ENCODE results near the gene REV3L. TPM values are rescaled to one million over a fixed set of nuclear protein-coding genes. Genes with fewer than 3 reads are reported as not detected.

REV3L gene
- total and polyA plus RNA-seq, 4 donors = 3.8 to 17.7 (median 11.2) TPM

DNA sequence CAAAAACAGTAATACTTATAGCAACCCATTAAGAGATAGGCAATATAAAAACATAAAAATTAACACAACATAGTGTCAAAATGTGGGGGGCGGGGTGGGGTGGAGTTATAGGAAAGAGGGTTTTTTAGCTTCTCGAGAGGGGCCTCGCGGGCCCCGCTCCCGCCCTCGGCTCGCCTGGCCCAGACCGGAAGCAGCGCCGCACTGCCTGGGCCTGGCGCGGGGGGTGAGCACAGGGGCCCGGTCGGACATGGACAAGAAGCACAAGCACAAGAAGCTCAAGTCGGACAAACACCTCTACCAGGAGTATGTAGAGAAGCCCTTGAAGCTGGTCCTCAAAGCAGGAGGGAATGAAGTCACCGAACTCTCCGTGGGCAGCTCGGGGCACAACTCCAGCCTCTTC is 53.4 kb downstream of the REV3L start:
- Histone ChIP-seq H3K36me3 (ENCODE audit: control insufficient read depth in 4 of 4, insufficient read depth in 3 of 4, low read depth in 1 of 4, low read length in 3 of 4) (no peaks in the 10 kb centered on the region), H3K9ac (ENCODE audit: low read depth in 1 of 2, low read length in 2 of 2) (no peak overlapping the region), H3K27me3 (ENCODE audit: control insufficient read depth in 4 of 4, insufficient read depth in 4 of 4, low read length in 3 of 4) (no peaks in the 10 kb centered on the region), H3K4me3 (ENCODE audit: low read depth in 1 of 3, low read length in 3 of 3) (no peak overlapping the region), H3K9me3 (ENCODE audit: control insufficient read depth in 4 of 4, low read length in 3 of 4) (no peaks in the 10 kb centered on the region), H3K4me1 (ENCODE audit: control insufficient read depth in 4 of 4, insufficient read depth in 4 of 4, low read length in 3 of 4) (peaks cover 3 to 9% (median 5%) of the 10 kb centered on the region in 4 donors), H3K27ac (ENCODE audit: low read depth in 1 of 2, low read length in 2 of 2) (no peak overlapping the region)
- 98% methylated on average over 19 of the region's 19 CpGs for WGBS
- no peak for DNase-seq (ENCODE audit: low spot score)
- TF ChIP-seq JUND (IDR thresholded peaks at IDR 0.05) (no peak), TAF1 (conservative IDR thresholded peaks at IDR 0.05) (no peak), NR2F2 (IDR thresholded peaks at IDR 0.05) (no peak), FOXA1 (IDR thresholded peaks at IDR 0.05) (no peak), YY1 (IDR thresholded peaks at IDR 0.05) (no peak), FOXA2 (IDR thresholded peaks at IDR 0.05) (no peak), EGR1 (IDR thresholded peaks at IDR 0.05; ENCODE audit: low read depth in 2 of 2) (no peak), RXRA (IDR thresholded peaks at IDR 0.05) (no peak), HNF4G (IDR thresholded peaks at IDR 0.05) (no peak), HNF4A (conservative IDR thresholded peaks at IDR 0.05) (no peak), REST (IDR thresholded peaks at IDR 0.05) (no peak)
- TF ChIP-seq, protein P1, sequence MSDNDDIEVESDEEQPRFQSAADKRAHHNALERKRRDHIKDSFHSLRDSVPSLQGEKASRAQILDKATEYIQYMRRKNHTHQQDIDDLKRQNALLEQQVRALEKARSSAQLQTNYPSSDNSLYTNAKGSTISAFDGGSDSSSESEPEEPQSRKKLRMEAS (IDR thresholded peaks at IDR 0.05) = no peak
- TF ChIP-seq, protein P2, sequence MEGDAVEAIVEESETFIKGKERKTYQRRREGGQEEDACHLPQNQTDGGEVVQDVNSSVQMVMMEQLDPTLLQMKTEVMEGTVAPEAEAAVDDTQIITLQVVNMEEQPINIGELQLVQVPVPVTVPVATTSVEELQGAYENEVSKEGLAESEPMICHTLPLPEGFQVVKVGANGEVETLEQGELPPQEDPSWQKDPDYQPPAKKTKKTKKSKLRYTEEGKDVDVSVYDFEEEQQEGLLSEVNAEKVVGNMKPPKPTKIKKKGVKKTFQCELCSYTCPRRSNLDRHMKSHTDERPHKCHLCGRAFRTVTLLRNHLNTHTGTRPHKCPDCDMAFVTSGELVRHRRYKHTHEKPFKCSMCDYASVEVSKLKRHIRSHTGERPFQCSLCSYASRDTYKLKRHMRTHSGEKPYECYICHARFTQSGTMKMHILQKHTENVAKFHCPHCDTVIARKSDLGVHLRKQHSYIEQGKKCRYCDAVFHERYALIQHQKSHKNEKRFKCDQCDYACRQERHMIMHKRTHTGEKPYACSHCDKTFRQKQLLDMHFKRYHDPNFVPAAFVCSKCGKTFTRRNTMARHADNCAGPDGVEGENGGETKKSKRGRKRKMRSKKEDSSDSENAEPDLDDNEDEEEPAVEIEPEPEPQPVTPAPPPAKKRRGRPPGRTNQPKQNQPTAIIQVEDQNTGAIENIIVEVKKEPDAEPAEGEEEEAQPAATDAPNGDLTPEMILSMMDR (IDR thresholded peaks at IDR 0.05; ENCODE audit: low read depth, low read length, missing input control) = no peak

DNA sequence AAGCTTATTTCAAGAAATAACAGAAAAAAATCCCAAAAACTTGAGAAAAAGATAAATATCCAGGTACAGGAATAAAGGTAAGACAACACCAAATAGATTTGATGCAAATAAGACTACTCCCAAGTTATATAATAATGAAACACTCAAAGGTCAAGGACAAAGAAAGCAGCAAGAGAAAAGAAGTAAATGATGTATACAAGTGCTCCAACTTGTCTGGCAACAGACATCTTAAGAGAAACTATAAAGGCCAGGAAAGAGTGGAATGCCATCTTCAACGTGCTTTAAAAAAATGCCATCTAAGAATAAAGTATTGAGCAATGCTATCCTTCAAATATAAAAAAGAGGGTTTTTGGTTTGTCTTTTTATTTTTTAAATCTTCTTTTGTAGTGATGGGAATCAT is 54.2 kb downstream of the REV3L start:
- Histone ChIP-seq H3K36me3 (ENCODE audit: control insufficient read depth in 4 of 4, insufficient read depth in 3 of 4, low read depth in 1 of 4, low read length in 3 of 4) (no peaks in the 10 kb centered on the region), H3K27ac (ENCODE audit: low read depth in 1 of 2, low read length in 2 of 2) (no peak overlapping the region), H3K4me1 (ENCODE audit: control insufficient read depth in 4 of 4, insufficient read depth in 4 of 4, low read length in 3 of 4) (peaks cover 3 to 9% (median 5%) of the 10 kb centered on the region in 4 donors), H3K4me3 (ENCODE audit: low read depth in 1 of 3, low read length in 3 of 3) (no peak overlapping the region), H3K27me3 (ENCODE audit: control insufficient read depth in 4 of 4, insufficient read depth in 4 of 4, low read length in 3 of 4) (no peaks in the 10 kb centered on the region), H3K9me3 (ENCODE audit: control insufficient read depth in 4 of 4, low read length in 3 of 4) (no peaks in the 10 kb centered on the region), H3K9ac (ENCODE audit: low read depth in 1 of 2, low read length in 2 of 2) (no peak overlapping the region)
- DNase-seq (ENCODE audit: low spot score) = no peak
- 95% methylated on average over 1 of the region's 1 CpG for WGBS
- TF ChIP-seq JUND (IDR thresholded peaks at IDR 0.05) (no peak), RXRA (IDR thresholded peaks at IDR 0.05) (no peak), FOXA2 (IDR thresholded peaks at IDR 0.05) (no peak), HNF4G (IDR thresholded peaks at IDR 0.05) (no peak), EGR1 (IDR thresholded peaks at IDR 0.05; ENCODE audit: low read depth in 2 of 2) (no peak), RAD21 (IDR thresholded peaks at IDR 0.05) (no peak), SP1 (IDR thresholded peaks at IDR 0.05) (no peak), GABPA (IDR thresholded peaks at IDR 0.05 in 1 of 2, conservative IDR thresholded peaks at IDR 0.05 in 1 of 2) (no peak), REST (IDR thresholded peaks at IDR 0.05) (no peak), ATF3 (IDR thresholded peaks at IDR 0.05) (no peak), NR2F2 (IDR thresholded peaks at IDR 0.05) (no peak), HNF4A (conservative IDR thresholded peaks at IDR 0.05) (no peak)
- TF ChIP-seq, protein P2 (IDR thresholded peaks at IDR 0.05; ENCODE audit: low read depth, low read length, missing input control) = no peak
- TF ChIP-seq, protein P3, sequence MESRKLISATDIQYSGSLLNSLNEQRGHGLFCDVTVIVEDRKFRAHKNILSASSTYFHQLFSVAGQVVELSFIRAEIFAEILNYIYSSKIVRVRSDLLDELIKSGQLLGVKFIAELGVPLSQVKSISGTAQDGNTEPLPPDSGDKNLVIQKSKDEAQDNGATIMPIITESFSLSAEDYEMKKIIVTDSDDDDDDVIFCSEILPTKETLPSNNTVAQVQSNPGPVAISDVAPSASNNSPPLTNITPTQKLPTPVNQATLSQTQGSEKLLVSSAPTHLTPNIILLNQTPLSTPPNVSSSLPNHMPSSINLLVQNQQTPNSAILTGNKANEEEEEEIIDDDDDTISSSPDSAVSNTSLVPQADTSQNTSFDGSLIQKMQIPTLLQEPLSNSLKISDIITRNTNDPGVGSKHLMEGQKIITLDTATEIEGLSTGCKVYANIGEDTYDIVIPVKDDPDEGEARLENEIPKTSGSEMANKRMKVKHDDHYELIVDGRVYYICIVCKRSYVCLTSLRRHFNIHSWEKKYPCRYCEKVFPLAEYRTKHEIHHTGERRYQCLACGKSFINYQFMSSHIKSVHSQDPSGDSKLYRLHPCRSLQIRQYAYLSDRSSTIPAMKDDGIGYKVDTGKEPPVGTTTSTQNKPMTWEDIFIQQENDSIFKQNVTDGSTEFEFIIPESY (IDR thresholded peaks at IDR 0.05) = no peak
- TF ChIP-seq, protein P1 (IDR thresholded peaks at IDR 0.05) = no peak
